ENCODE data around the gene DPYD.

DNA sequence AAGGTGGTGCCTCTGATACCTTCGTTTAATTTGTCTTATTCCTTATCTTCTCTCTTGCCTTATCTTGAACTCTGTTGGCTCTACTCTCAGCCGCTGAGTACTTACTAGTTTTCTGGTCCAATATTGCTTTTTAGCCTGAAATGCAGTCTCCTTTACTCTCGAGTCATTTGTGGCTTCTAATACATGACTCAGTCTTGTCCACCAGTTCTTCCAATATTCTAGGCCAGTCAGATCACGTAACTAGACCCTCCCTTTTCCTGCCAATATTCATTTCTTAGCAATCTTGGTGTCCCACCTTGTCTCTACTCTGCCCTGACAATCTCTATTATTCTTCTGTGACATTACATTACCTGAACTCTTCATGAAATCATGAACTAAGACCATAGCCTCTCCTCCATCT is 555.8 kb downstream of the DPYD start:
- TF ChIP-seq, protein P1, sequence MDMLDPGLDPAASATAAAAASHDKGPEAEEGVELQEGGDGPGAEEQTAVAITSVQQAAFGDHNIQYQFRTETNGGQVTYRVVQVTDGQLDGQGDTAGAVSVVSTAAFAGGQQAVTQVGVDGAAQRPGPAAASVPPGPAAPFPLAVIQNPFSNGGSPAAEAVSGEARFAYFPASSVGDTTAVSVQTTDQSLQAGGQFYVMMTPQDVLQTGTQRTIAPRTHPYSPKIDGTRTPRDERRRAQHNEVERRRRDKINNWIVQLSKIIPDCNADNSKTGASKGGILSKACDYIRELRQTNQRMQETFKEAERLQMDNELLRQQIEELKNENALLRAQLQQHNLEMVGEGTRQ (IDR thresholded peaks at IDR 0.05; ENCODE audit: borderline replicate concordance, low read depth, low read length) = no peak
- TF ChIP-seq CTCF (IDR thresholded peaks at IDR 0.05 in 2 of 3, conservative IDR thresholded peaks at IDR 0.05 in 1 of 3; ENCODE audit: control insufficient read depth in 2 of 3, extremely low read depth in 1 of 3, insufficient read depth in 1 of 3, low read depth in 3 of 3, low read length in 3 of 3) = no peak
- TF ChIP-seq E4F1 (IDR thresholded peaks at IDR 0.05; ENCODE audit: borderline replicate concordance, partially characterized antibody) = no peak
- TF ChIP-seq NRF1 (conservative IDR thresholded peaks at IDR 0.05; ENCODE audit: low read depth, low read length) = no peak

Measured in GM12878 (cell line).